NB4 (cell line): ENCODE data around the gene FOXI1.
A peak's percentile ranks its signal among the peaks of the same experiment; 100 is the strongest.

Experiments used
- DNase-seq: peaks from one replicate; pipeline ENCODE4 v3.0.0; 2010; ENCODE audit warnings: low read depth
- H3K4me3 ChIP-seq: one replicate; pipeline ENCODE4 v1.5.1; 2011; ENCODE audit warnings: mild to moderate bottlenecking, low read depth, low read length, moderate library complexity
- MYC ChIP-seq: IDR thresholded peaks from 2 replicates; pipeline ENCODE4 v1.6.1; 2011; ENCODE audit warnings: low read depth, low read length
- POLR2A ChIP-seq: IDR thresholded peaks from 2 replicates; pipeline ENCODE4 v1.6.1; 2011; ENCODE audit warnings: mild to moderate bottlenecking; ENCODE audit not compliant: insufficient read length; ENCODE audit errors: extremely low read depth
- TF ChIP-seq, protein P1 (sequence below): IDR thresholded peaks from 2 replicates; pipeline ENCODE4 v1.6.1; 2011; ENCODE audit warnings: low read depth, low read length
- TF ChIP-seq, protein P2 (sequence below): IDR thresholded peaks from one replicate; pipeline ENCODE4 v1.5.1; 2012; ENCODE audit warnings: low read depth, low read length

Gene FOXI1

DNA sequence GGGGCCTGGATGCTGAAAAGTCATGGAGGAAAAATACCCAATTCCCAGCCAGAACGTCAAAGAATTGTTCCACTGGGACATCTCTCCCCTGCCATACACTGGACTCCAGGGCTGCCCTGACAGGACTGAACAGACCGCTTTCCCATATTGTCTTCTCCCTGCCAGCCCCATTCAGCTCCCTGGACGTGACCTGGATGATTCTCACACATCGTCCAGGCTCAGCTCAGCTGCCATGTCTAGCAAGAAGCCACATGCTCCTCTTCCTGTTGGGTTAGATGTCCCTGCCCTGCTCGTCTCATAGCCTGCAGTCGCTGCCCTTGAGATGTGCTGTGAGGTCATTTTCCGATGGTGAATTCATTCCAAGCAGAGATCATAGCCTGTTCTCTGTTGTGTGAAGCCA lies 37.4 kb downstream of the FOXI1 start:
- no peak for DNase-seq
- no peak overlapping the region for H3K4me3 ChIP-seq
- TF ChIP-seq, protein P1, sequence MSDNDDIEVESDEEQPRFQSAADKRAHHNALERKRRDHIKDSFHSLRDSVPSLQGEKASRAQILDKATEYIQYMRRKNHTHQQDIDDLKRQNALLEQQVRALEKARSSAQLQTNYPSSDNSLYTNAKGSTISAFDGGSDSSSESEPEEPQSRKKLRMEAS, result no peak
- TF ChIP-seq, protein P2, sequence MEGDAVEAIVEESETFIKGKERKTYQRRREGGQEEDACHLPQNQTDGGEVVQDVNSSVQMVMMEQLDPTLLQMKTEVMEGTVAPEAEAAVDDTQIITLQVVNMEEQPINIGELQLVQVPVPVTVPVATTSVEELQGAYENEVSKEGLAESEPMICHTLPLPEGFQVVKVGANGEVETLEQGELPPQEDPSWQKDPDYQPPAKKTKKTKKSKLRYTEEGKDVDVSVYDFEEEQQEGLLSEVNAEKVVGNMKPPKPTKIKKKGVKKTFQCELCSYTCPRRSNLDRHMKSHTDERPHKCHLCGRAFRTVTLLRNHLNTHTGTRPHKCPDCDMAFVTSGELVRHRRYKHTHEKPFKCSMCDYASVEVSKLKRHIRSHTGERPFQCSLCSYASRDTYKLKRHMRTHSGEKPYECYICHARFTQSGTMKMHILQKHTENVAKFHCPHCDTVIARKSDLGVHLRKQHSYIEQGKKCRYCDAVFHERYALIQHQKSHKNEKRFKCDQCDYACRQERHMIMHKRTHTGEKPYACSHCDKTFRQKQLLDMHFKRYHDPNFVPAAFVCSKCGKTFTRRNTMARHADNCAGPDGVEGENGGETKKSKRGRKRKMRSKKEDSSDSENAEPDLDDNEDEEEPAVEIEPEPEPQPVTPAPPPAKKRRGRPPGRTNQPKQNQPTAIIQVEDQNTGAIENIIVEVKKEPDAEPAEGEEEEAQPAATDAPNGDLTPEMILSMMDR, result no peak
- no peak for TF ChIP-seq MYC
- TF ChIP-seq POLR2A, result no peak

DNA sequence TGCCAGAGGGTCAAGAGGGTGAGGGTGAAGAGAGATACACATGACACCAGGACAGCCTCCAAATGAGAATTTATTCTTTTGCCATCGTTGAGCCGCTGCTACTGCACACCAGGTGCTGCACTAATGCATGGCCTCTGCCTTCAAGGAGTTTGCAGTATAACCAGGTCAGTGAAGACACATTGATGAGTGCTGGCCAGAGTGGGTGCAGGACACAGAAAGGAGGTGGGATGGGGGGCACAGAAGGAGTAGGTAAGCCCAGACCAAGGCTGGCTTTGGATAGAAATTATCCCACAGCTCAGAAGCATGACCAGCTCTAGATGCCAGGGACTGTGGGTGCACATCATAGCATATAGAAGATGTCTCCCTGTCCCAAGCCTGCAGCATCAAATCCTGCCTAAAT lies 38.0 kb downstream of the FOXI1 start:
- TF ChIP-seq, protein P2, result no peak
- no peak for TF ChIP-seq POLR2A
- TF ChIP-seq, protein P1, result no peak
- no peak for TF ChIP-seq MYC
- no peak for DNase-seq
- H3K4me3 ChIP-seq, result no peak overlapping the region

DNA sequence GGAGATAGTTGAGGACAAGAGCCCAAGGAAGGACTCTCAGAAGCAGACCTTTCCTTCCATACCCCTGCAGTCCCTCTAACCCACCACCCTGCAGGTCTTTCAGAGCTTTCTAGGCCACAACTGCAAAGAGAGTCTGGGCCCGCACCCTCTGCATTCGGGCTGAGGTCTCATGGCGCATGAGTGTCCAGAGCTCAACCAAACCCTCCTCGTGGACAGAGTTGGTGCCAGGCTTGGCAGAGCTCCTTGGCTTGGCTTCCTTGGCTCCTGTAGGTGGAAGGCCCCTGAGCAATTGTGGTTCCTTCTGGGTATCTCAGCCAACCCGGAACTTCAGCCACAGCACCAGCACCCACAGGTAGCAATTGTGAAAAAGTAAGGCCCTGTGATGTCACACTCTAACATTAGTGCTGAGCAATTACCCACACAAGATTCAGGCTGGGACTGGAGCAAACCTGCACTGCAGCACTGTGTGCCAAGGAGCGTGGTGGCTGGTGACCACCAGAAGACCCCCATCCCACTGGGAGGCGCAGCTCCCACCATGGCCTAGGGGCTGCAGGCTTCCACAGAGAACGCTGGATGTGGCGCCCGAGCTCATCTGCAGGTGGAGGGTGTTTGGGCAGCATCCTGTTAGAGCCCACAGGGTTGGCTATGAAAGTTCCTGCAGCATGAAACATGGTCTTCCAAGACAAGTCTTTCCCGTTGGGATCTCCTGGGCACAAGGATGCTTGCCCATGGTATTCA lies 38.8 kb downstream of the FOXI1 start:
- TF ChIP-seq MYC (no peak), POLR2A (no peak)
- TF ChIP-seq, protein P2, result no peak
- TF ChIP-seq, protein P1, result no peak
- DNase-seq, result no peak
- no peak overlapping the region for H3K4me3 ChIP-seq

DNA sequence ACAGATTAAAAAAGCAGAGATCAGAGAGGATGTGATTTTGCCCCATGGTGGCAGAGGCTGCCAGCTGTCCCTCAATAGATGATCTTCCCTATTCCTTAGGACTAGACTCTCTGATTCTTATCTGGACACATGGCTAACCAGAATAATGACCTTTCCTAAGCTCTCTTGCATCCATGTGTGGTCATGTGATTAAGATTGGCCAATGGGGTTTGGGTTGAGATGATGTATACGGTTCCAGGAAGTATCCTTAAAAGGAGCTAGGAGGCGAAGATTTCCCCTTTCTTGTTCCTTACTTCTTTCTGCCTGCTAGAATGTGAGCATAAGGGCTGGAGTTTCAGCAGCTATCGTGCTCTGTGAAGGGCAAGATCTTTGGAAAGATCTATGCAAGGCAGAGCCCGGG lies 39.8 kb downstream of the FOXI1 start:
- TF ChIP-seq, protein P2, result no peak
- TF ChIP-seq POLR2A (no peak), MYC (no peak)
- TF ChIP-seq, protein P1, result no peak
- H3K4me3 ChIP-seq, result no peak overlapping the region
- peak; percentile 54 for DNase-seq

DNA sequence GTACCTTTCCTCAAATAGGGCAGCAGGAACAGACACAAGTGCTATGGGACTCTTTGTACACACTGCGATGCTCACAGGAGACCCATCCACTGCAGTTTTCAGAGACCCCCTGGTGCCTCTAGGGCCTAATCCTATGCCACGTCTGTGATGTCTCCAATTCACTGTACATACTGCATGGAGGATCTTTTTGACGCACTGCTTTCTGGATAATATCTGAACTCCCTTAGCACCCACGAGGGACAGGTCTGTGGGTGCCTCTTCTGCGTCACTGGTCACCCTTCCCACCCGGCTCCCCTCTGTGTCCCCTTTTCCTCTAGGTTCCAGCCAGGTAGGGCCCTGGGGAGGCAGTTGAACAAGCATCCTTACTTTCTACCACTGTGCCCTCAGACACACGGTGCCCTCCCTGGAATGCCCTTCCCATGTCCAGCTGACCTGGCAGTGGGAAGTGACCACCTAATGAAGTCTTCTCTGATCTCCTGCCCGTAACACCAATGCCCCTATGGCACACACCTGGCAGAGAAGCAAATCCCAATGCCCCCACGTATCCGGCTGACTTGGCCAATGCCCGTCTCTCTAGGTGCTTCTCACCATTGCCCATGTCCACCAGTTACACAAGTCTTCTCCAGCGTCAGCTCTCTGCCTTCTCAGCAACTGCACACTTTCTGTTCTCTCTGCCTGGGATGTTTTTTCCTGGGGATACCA lies 41.5 kb downstream of the FOXI1 start:
- TF ChIP-seq, protein P1, result no peak
- no peak for TF ChIP-seq POLR2A
- TF ChIP-seq, protein P2, result no peak
- TF ChIP-seq MYC, result no peak
- DNase-seq, result no peak
- no peak overlapping the region for H3K4me3 ChIP-seq
